IMR-90 (cell line): ENCODE measurements around the gene RAB6C.
"Not testable (repeated sequence)": the region's sequence is repeated elsewhere in the genome, so short reads cannot be mapped to it uniquely, and the experiment has no call there.

Experiments used
- BHLHE40 ChIP-seq: fragments of 150-350 bp; IDR thresholded peaks from 2 replicates; pipeline ENCODE4 v1.6.1; 2016; ENCODE audit warnings: mild to moderate bottlenecking, low read depth, low read length
- CTCF ChIP-seq: conservative IDR thresholded peaks from 2 replicates; pipeline ENCODE4 v1.5.1; 2012; ENCODE audit warnings: mild to moderate bottlenecking, low read depth, low read length, improper control_type of control experiment
- FOS ChIP-seq: fragments of 150-350 bp; IDR thresholded peaks from 2 replicates; pipeline ENCODE4 v1.6.1; 2016; ENCODE audit warnings: low read depth, low read length
- MXI1 ChIP-seq: IDR thresholded peaks from 2 replicates; pipeline ENCODE4 v1.6.1; 2012; ENCODE audit warnings: low read depth, mild to moderate bottlenecking, low read length, moderate library complexity, borderline replicate concordance
- POLR2A ChIP-seq: IDR thresholded peaks from 2 replicates; pipeline ENCODE4 v1.6.1; 2012; ENCODE audit warnings: mild to moderate bottlenecking, low read depth, low read length
- TF ChIP-seq, protein P1 (sequence below): fragments of 150-350 bp; IDR thresholded peaks from 2 replicates; pipeline ENCODE4 v1.6.1; 2017; ENCODE audit warnings: mild to moderate bottlenecking, antibody characterized with exemption, low read length, low read depth

- not testable (repeated sequence) for TF ChIP-seq CTCF, POLR2A, FOS, MXI1, BHLHE40
- TF ChIP-seq, protein P1, sequence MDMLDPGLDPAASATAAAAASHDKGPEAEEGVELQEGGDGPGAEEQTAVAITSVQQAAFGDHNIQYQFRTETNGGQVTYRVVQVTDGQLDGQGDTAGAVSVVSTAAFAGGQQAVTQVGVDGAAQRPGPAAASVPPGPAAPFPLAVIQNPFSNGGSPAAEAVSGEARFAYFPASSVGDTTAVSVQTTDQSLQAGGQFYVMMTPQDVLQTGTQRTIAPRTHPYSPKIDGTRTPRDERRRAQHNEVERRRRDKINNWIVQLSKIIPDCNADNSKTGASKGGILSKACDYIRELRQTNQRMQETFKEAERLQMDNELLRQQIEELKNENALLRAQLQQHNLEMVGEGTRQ, result not testable (repeated sequence)
These were observed 36.0 kb upstream of the RAB6C start for GRCh38 chr2:129943456-129943855.
